VCaP (cell line): ENCODE data around the gene FAM163B.

Experiments
- H3K27ac ChIP-seq: fragments of 450-650 bp; 2 replicates; pipeline ENCODE4 v1.5.1; 2017
- TF ChIP-seq, protein P1 (sequence below): fragments of 450-650 bp; conservative IDR thresholded peaks from 2 replicates; pipeline ENCODE4 v1.5.1; 2017; ENCODE audit warnings: mild to moderate bottlenecking, moderate library complexity

Gene FAM163B

DNA sequence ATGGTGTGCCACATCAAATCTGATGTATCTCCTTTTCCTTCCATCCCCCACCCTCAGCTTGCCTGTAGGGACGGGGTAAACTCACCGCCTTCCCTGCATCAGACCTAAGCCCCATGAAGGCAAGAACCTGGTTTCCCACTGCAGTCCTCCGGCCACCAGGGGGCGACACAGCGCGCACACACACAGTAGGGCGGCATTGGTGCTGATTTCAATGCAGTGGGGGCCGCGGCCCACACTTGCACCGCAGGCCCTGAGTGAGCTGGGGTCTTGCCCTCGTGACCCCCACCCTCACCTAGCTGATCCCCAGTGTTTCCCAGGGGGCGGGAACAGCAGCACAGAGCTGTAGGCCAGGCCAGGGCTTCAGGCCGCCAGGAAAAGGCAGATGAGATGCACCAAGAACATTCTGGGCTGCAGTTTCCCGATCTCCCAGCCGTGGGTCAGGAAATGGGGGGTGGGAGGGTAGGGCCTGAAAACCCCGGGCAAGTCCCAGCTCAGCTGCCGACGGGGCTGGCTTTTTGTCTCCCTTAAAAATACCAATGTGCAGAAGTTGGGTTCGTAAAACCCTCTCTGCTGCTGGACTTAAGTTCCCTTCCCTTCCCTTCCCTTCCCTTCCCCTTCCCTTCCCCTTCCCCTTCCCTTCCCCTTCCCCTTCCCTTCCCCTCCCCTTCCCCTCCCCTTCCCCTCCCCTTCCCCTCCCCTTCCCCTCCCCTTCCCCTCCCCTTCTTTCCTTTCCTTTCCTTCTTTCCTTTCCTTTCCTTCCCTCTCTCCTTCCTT is 19.5 kb downstream of the FAM163B start:
- no peak overlapping the region for H3K27ac ChIP-seq
- TF ChIP-seq, protein P1, sequence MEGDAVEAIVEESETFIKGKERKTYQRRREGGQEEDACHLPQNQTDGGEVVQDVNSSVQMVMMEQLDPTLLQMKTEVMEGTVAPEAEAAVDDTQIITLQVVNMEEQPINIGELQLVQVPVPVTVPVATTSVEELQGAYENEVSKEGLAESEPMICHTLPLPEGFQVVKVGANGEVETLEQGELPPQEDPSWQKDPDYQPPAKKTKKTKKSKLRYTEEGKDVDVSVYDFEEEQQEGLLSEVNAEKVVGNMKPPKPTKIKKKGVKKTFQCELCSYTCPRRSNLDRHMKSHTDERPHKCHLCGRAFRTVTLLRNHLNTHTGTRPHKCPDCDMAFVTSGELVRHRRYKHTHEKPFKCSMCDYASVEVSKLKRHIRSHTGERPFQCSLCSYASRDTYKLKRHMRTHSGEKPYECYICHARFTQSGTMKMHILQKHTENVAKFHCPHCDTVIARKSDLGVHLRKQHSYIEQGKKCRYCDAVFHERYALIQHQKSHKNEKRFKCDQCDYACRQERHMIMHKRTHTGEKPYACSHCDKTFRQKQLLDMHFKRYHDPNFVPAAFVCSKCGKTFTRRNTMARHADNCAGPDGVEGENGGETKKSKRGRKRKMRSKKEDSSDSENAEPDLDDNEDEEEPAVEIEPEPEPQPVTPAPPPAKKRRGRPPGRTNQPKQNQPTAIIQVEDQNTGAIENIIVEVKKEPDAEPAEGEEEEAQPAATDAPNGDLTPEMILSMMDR = peak; percentile 63

DNA sequence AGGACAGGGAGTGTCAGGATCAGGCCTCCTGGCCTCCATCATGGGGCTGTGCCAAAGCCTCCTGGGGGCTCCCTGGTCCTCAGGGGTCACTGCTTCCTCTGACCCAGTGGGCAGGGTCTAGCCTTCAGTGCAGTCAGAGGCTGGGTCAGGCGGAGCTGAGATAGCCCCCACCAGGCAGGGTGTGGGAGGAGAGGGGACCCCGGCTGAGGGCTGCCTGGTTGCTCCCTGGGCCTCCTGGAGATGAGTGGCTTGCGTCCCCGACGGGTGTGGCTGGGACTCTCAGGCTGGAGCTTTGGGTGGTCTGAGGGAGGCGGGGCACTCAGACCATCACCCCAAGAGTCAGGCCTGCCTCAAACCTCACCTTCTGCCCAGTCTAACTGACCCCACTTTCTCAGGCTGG is 21.7 kb downstream of the FAM163B start:
- no peak overlapping the region for H3K27ac ChIP-seq
- TF ChIP-seq, protein P1 = no peak

DNA sequence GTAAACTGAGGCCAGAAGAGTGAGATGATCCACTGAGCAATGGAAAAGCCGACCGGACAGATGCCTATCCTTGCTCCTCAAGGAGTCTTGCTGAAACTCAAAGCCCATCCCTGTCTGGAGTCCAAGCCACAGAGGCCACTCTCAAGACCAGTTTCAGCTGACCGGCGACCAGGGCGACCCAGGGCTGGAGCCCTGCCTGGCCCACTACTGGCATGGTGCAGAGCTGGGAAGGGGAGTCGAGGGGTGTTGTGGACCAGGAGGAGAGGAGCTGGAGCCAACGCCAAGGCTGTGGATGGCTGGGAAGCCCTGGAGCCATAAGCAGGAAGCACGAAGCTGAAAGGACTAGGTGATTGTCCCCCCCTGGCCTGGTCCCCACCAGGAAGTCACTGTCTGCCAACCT is 22.1 kb downstream of the FAM163B start:
- TF ChIP-seq, protein P1 = no peak
- no peak overlapping the region for H3K27ac ChIP-seq

DNA sequence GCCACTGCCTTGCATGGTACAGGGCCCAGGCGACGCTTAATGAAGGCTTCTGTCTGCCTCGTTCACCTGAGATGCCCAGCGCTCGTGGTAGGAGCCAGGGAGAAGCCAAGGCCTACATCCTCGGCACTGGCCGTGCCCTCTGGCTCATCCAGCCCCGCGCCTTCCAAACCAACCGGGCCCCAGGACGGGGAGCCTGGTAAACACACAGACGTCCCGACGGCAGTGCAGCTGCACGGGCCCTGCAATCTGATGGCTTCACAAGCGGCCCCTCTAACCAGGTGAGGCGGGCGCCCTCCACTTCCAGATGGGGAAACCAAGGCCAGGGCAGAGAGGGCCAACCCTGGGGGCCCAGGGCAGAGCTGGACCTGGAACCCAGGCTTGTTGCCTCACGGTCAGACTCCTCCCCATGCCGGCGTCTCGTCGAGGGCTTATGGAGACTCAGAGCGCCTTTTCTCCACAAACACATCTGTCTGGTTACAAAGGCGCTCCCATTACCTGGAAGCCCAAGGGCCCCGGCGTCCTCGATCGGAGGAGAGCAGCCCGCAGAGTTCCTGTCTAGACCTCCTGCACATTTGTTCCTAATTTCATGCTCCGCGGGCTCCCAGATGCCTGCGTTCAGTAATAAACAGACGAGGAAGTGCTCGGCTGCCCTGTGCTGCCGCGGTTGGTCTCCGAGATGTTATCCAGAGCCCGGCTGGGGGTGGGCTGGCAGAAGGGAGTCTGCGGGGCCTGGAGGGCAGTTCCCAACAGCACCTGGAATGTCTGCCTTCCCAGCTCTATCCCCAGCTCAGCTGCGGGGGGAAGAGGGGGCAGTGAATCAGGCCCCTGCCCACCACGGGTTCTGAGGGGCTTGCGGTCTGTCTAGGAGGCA is 23.5 kb downstream of the FAM163B start:
- H3K27ac ChIP-seq = peak overlapping the region; percentile 68
- TF ChIP-seq, protein P1 = no peak

DNA sequence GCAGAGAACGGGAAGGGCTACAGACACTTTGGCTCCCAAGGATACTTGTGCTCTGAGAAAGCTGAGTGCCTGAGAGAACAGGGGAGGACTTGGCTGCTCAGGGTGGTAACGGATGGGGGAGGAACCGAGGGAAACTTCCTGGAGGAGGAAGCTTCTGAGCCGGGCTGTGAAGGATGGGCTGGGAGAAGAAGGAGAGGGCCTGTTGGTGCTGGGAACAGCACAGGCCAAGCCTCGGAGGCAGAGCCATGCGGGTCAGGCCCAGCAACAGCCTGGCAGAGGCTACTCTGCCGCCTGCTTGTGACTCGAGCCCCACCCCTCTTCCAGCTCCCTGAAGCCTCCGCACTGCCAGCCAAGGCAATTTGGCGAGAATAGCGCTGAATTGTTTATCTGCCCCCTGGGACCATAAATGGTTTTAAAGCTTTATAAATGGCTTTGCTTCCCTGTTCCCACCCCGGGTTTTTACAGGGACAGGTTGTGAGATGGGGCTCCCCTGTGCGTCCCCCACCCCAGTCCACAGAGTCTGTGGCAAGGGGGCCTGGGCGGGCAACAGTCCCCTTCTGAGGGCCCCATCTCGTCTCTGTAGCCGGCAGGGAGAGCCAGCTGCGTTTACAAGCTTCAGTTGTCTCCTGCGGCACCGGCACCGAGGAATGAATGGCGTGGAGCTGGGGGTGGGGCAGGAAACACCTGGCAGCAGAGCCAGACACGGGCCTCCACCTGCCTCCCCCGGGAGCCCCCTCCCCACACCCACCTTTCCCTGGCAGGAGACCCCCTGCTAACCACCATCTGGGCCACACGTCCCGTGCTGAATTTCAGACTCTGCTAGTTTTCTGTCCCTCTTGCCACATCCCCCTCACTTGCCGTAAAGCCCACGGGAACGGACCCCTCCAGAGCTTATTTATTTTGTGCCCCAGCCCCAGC is 24.4 kb downstream of the FAM163B start:
- H3K27ac ChIP-seq = peak overlapping the region; percentile 68
- TF ChIP-seq, protein P1 = no peak

DNA sequence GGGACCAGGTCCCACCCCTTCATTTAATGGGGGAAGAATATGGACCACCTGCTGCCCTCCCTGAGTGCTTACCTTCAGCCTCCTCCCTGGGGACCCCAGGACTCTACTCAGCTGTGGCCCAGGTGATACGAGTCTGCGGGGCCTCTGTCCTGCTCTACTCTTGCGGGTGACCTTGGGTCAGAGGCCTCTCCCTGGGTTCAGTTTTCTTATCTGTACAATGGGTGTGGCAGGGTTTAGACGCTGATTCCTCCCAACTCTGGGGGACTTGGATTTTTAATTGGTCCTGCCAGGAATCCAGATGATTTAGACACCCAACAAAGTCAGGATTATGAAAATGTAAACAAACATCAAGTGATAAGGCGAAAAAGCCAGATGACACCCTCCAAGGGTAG is 25.0 kb downstream of the FAM163B start:
- H3K27ac ChIP-seq = peak overlapping the region; percentile 68
- TF ChIP-seq, protein P1 = no peak

DNA sequence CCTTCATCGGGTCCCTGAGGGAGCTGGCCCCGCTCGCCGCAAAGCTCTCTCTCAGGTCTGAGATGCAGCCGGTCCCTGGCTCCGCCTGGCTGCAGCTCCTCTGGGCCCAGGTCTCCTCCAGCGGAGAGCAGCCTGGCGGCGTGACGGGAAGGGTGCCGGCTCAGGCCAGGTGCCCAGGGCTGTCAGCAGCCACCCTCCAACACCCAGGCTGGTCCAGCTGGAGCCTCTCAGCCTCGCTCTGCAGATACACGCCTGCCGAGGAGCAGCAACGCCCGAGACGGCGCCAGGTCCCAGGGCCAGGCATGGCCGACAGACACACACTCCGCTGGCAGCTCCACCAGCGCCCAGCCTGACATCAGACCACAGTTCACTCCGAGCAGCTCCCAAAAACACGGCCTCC is 25.6 kb downstream of the FAM163B start:
- TF ChIP-seq, protein P1 = no peak
- no peak overlapping the region; the same call in 1 of the 2 replicates for H3K27ac ChIP-seq
